Measurements from ENCODE around the gene COPZ1. TPM values are rescaled to one million over a fixed set of nuclear protein-coding genes. Genes with fewer than 3 reads are reported as not detected.

The COPZ1 gene
- total RNA-seq, 3 donors from 2014 or later, result 70.9 to 109 (median 90.1) TPM

GRCh38 chr12:54340846-54341245 is 15.9 kb downstream of the COPZ1 start:
- Histone ChIP-seq H3K27ac (no peak overlapping the region), H3K27me3 (no peaks in the 10 kb centered on the region), H3K4me3 (no peak overlapping the region), H3K36me3 (peaks cover 9% of the 10 kb centered on the region), H3K4me1 (no peaks in the 10 kb centered on the region), H3K9me3 (no peaks in the 10 kb centered on the region)
- intact Hi-C loops (cut with DNase I; ENCODE audit: low total_unique reads), result no loop called here
- no peak for DNase-seq (ENCODE audit: low spot score in 2 of 2)
- TF ChIP-seq POLR2A (IDR thresholded peaks at IDR 0.05), result no peak
- TF ChIP-seq CTCF (IDR thresholded peaks at IDR 0.05), result no peak
- TF ChIP-seq POLR2AphosphoS5 (IDR thresholded peaks at IDR 0.05), result no peak

GRCh38 chr12:54341378-54342300 is 16.7 kb downstream of the COPZ1 start:
- Histone ChIP-seq H3K36me3 (peaks cover 9% of the 10 kb centered on the region), H3K4me1 (no peaks in the 10 kb centered on the region), H3K4me3 (no peak overlapping the region), H3K27me3 (no peaks in the 10 kb centered on the region), H3K9me3 (no peaks in the 10 kb centered on the region), H3K27ac (no peak overlapping the region)
- TF ChIP-seq POLR2A (IDR thresholded peaks at IDR 0.05) (no peak), POLR2AphosphoS5 (IDR thresholded peaks at IDR 0.05) (no peak), CTCF (IDR thresholded peaks at IDR 0.05) (no peak)
- DNase-seq (ENCODE audit: low spot score in 2 of 2), result no peak
- intact Hi-C loops (cut with DNase I; ENCODE audit: low total_unique reads), result no loop called here

GRCh38 chr12:54349036-54349435 is 24.1 kb downstream of the COPZ1 start:
- Histone ChIP-seq H3K9me3 (no peaks in the 10 kb centered on the region), H3K27me3 (no peaks in the 10 kb centered on the region), H3K36me3 (peaks cover 6% of the 10 kb centered on the region), H3K27ac (no peak overlapping the region), H3K4me1 (no peaks in the 10 kb centered on the region), H3K4me3 (no peak overlapping the region)
- DNase-seq (ENCODE audit: low spot score in 2 of 2), result no peak
- TF ChIP-seq CTCF (IDR thresholded peaks at IDR 0.05), result no peak
- TF ChIP-seq POLR2AphosphoS5 (IDR thresholded peaks at IDR 0.05), result no peak
- TF ChIP-seq POLR2A (IDR thresholded peaks at IDR 0.05), result no peak
- intact Hi-C loops (cut with DNase I; ENCODE audit: low total_unique reads), result no loop called here

- H3K27ac ChIP-seq, result no peak overlapping the region
- no peaks in the 10 kb centered on the region for H3K27me3 ChIP-seq
- intact Hi-C loops (cut with DNase I; ENCODE audit: low total_unique reads), result no loop called here
- no peaks in the 10 kb centered on the region for H3K4me1 ChIP-seq
- H3K4me3 ChIP-seq, result no peak overlapping the region
- no peak for DNase-seq (ENCODE audit: low spot score in 2 of 2)
- no peaks in the 10 kb centered on the region for H3K9me3 ChIP-seq
- peaks cover 6% of the 10 kb centered on the region for H3K36me3 ChIP-seq
- TF ChIP-seq POLR2AphosphoS5 (IDR thresholded peaks at IDR 0.05) (no peak), POLR2A (IDR thresholded peaks at IDR 0.05) (no peak), CTCF (IDR thresholded peaks at IDR 0.05) (no peak)
Measured at GRCh38 chr12:54349679-54350078, 24.7 kb downstream of the COPZ1 start.

- H3K27me3 ChIP-seq, result no peaks in the 10 kb centered on the region
- H3K27ac ChIP-seq, result no peak overlapping the region
- no peak for TF ChIP-seq POLR2AphosphoS5 (IDR thresholded peaks at IDR 0.05)
- no peak for TF ChIP-seq CTCF (IDR thresholded peaks at IDR 0.05)
- no peak for TF ChIP-seq POLR2A (IDR thresholded peaks at IDR 0.05)
- no peaks in the 10 kb centered on the region for H3K36me3 ChIP-seq
- intact Hi-C loops (cut with DNase I; ENCODE audit: low total_unique reads), result no loop called here
- no peaks in the 10 kb centered on the region for H3K9me3 ChIP-seq
- no peak overlapping the region for H3K4me3 ChIP-seq
- no peak for DNase-seq (ENCODE audit: low spot score in 2 of 2)
- H3K4me1 ChIP-seq, result no peaks in the 10 kb centered on the region
Measured at GRCh38 chr12:54350743-54351142, 25.8 kb downstream of the COPZ1 start.

Measured in breast epithelium (tissue), 4 donors.